Activated CD4-positive, alpha-beta T cell treated with anti-CD3 and anti-CD28 coated beads for 48 hours (primary cell): ENCODE measurements around the gene EPHX1.
"Not testable (repeated sequence)": the region's sequence is repeated elsewhere in the genome, so short reads cannot be mapped to it uniquely, and the experiment has no call there.

Experiments
- DNase-seq: peaks from one replicate; pipeline ENCODE4 v3.0.0-alpha.2; 2020

The EPHX1 gene

GRCh38 chr1:225883616-225884265 is 73.8 kb downstream of the EPHX1 start:
- no peak for DNase-seq

GRCh38 chr1:225885336-225885735 is 75.4 kb downstream of the EPHX1 start:
- no peak for DNase-seq

- DNase-seq, result no peak
These were observed 76.5 kb downstream of the EPHX1 start for GRCh38 chr1:225886159-225887029.

GRCh38 chr1:225887030-225887314 is 77.0 kb downstream of the EPHX1 start:
- no peak for DNase-seq

- DNase-seq, result not testable (repeated sequence)
These were observed 77.8 kb downstream of the EPHX1 start for GRCh38 chr1:225887554-225888288.

- DNase-seq, result no peak
These were observed 78.5 kb downstream of the EPHX1 start for GRCh38 chr1:225888289-225888897.

- no peak for DNase-seq
These were observed 79.1 kb downstream of the EPHX1 start, which contains the start of gene LEFTY1 for GRCh38 chr1:225888898-225889601. TSS of gene LEFTY1 (minus strand) at chr1:225889146. CDS start at chr1:225889066, 80 bp downstream.

- no peak for DNase-seq
These were observed 79.8 kb downstream of the EPHX1 start for GRCh38 chr1:225889743-225890142.

GRCh38 chr1:225890346-225891228 is 80.7 kb downstream of the EPHX1 start:
- DNase-seq, result no peak

- no peak for DNase-seq
These were observed 81.5 kb downstream of the EPHX1 start for GRCh38 chr1:225891229-225891972.

- DNase-seq, result no peak
These were observed 82.4 kb downstream of the EPHX1 start for GRCh38 chr1:225892307-225892706.
